Aorta (tissue), 5 donors: ENCODE measurements around the gene DPT. TPM values are rescaled to one million over a fixed set of nuclear protein-coding genes. Genes with fewer than 3 reads are reported as not detected.

Source experiments
- ATAC-seq: fragments of 200-7000 bp; cut with Tn5 transposase; one replicate; pipeline ENCODE4 v1.9.1; 2022; ENCODE audit warnings: moderate library complexity; ENCODE audit not compliant: low FRiP score
- DNase-seq, 2 donors: peaks; one replicate each; pipeline ENCODE4 v3.0.0-alpha.2; 2020
- H3K27ac ChIP-seq, 2 donors: one replicate each; pipeline ENCODE4 v1.5.1; 2013; ENCODE audit warnings: low read length in 2 of 2, mild to moderate bottlenecking in 2 of 2, moderate library complexity in 2 of 2, control low read depth in 1 of 2, inconsistent platforms in 1 of 2, low read depth in 1 of 2
- H3K27me3 ChIP-seq, 2 donors: one replicate each; pipeline ENCODE4 v1.6.1; 2013; ENCODE audit warnings: control low read depth in 1 of 2, low read length in 1 of 2, mild to moderate bottlenecking in 1 of 2, moderate library complexity in 1 of 2; ENCODE audit not compliant: insufficient read depth in 2 of 2, control insufficient read depth in 1 of 2
- H3K36me3 ChIP-seq, 2 donors: one replicate each; pipeline ENCODE4 v1.6.1; 2013; ENCODE audit warnings: control low read depth in 1 of 2, low read length in 1 of 2, mild to moderate bottlenecking in 1 of 2; ENCODE audit not compliant: insufficient read depth in 2 of 2, control insufficient read depth in 1 of 2
- H3K4me1 ChIP-seq, 2 donors: one replicate each; pipeline ENCODE4 v1.6.1; 2013; ENCODE audit warnings: low read length in 2 of 2, control low read depth in 1 of 2, mild to moderate bottlenecking in 1 of 2, moderate library complexity in 1 of 2; ENCODE audit not compliant: insufficient read depth in 2 of 2, control insufficient read depth in 1 of 2
- H3K4me3 ChIP-seq, 2 donors: one replicate each; pipeline ENCODE4 v1.5.1; 2013; ENCODE audit warnings: low read length in 2 of 2, control low read depth in 1 of 2, mild to moderate bottlenecking in 1 of 2
- H3K9me3 ChIP-seq: one replicate; pipeline ENCODE4 v1.6.1; 2013; ENCODE audit warnings: mild to moderate bottlenecking, low read length; ENCODE audit not compliant: control insufficient read depth
- WGBS, 2 donors: extraction: QIAGEN DNeasy Blood & Tissue Kit; methylation state at CpG; one replicate each; pipeline ENCODE4 v1.1.7; 2013; 5-methylcytosine and 5-hydroxymethylcytosine counted together
- intact Hi-C, 2 donors: fragments of 100-400 bp; cut with DNase I; formaldehyde crosslinking; loops; one replicate each; pipeline versions ENCODE4 v1.14.2 to v1.15.0; 2022
- polyA plus RNA-seq, 2 donors: library from polyadenylated mRNA; stranded (reverse); fragments of 200-250 nt; gene quantifications; one replicate each; pipeline ENCODE4 v1.2.3, GENCODE V29; 2013
- total RNA-seq, 2 donors: library from RNA; stranded (reverse); fragmentation: NEBNext Ultra II Directional; extraction: Animal tissue kit (Norgen Biotek cat#: 25700); gene quantifications; one replicate each; pipeline ENCODE4 v1.2.1, GENCODE V29; 2021
- donor health status: healthy with polysubstance abuse.
- donor health status: Bipolar disorder and iron deficiency.
- donor health status: DM: no; HTN: no; CAD: no.
- donor health status: DM: no; HTN: no; CAD: no.
- donor health status: DM: yes; HTN: yes; CAD: no.

Gene DPT
- total and polyA plus RNA-seq, 4 donors: 32.5 to 73.2 (median 48.9) TPM

DNA sequence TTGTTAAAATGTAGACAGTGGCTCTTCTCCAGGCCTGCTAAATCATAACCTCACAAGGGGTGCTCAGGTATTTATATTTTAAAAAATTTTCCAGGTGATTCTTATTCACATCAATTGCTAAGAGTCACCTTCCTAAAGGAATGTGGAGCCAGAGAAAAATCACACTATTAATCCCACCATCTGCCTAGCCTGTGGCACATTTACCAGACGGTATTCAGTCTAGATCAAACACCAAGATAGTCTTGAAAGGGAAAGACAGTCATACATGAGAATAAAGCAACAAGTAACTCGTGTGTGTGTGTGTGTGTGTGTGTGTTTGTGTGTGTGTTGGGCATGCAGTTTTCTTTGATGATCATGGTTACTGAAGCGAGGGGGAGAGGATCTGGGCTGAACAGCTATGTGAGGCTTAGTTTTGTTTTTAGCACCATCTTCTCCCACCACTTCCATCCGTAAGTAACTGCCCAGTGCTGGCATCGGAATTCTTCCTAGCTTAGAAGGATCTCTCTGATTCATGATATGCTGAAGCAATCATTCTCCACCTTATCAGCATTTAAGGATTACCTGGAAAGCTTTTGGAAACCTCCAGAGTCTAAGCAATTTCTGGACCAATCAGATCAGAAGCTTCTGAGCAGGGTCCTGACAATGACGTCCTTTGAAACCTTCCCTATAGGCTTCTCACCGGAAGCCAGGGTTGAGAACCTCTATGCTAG lies 2.4 kb upstream of the DPT start:
- Histone ChIP-seq H3K27ac (no peak overlapping the region), H3K9me3 (no peaks in the 10 kb centered on the region), H3K4me1 (no peaks in the 10 kb centered on the region), H3K36me3 (no peaks in the 10 kb centered on the region), H3K27me3 (no peaks in the 10 kb centered on the region), H3K4me3 (no peak overlapping the region)
- no peak for DNase-seq
- 93 to 96% methylated on average over 7 of the region's 7 CpGs for WGBS, 2 donors
- intact Hi-C loops: no loop called here
- ATAC-seq: no peak

GRCh38 chr1:168729405-168729802 lies 398 bp upstream of the DPT start:
- no peak for ATAC-seq
- no peaks in the 10 kb centered on the region for H3K27me3 ChIP-seq
- DNase-seq: no peak
- 61 to 64% methylated on average over 5 of the region's 5 CpGs for WGBS, 2 donors
- H3K9me3 ChIP-seq: no peaks in the 10 kb centered on the region
- H3K4me1 ChIP-seq: no peaks in the 10 kb centered on the region
- no peaks in the 10 kb centered on the region for H3K36me3 ChIP-seq
- H3K27ac ChIP-seq: no peak overlapping the region
- intact Hi-C loops: no loop called here
- H3K4me3 ChIP-seq: no peak overlapping the region

GRCh38 chr1:168726719-168727118 lies 2.3 kb downstream of the DPT start:
- Histone ChIP-seq H3K27ac (no peak overlapping the region), H3K4me3 (no peak overlapping the region), H3K36me3 (no peaks in the 10 kb centered on the region), H3K4me1 (no peaks in the 10 kb centered on the region), H3K27me3 (no peaks in the 10 kb centered on the region), H3K9me3 (no peaks in the 10 kb centered on the region)
- intact Hi-C loops: no loop called here
- DNase-seq: no peak
- 99 to 100% methylated on average over 2 of the region's 2 CpGs for WGBS, 2 donors
- no peak for ATAC-seq

DNA sequence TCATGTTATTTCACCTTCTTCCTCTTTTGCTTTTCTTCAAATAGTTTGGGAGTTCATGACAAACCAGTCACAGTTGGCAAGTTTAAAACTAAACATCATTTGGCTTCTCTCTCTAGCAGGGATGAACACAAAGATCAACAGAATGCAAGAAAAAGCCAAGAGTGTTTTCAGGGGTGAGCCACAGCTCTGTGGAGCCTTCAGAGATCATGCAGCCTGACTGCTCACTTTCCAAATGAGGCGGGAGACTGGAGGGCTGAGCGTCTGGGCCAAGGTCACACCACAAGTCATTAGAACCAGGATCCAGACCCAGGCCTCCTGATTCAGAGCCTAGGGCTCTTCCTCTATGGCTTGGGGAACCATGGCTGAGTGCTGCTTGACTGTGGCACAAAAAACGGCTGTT lies 2.7 kb downstream of the DPT start:
- no peaks in the 10 kb centered on the region for H3K36me3 ChIP-seq
- peak; percentile 54 for ATAC-seq
- 79 to 90% methylated on average over 3 of the region's 3 CpGs for WGBS, 2 donors
- no peaks in the 10 kb centered on the region for H3K9me3 ChIP-seq
- H3K4me1 ChIP-seq: no peaks in the 10 kb centered on the region
- intact Hi-C loops: no loop called here
- H3K4me3 ChIP-seq: no peak overlapping the region
- DNase-seq: no peak
- H3K27me3 ChIP-seq: no peaks in the 10 kb centered on the region
- no peak overlapping the region for H3K27ac ChIP-seq

DNA sequence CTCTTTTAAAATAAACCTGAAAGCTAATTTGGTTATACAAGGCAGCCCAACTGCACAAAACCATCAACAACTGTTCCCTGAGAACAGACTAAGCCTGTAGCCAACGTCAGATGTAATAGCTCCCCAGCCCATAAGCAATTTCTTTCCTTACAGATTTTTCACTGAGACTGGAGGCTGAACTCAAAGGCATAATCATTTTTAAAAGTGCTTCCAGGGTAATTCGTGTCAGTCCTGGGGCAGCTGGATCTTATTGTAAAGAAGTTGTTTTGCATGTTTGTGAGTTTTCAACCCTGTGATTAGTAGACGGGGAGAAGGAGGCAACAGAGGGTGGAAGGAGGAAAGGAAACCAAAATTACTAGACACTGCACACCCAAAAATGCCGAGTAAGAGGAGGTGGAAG lies 3.2 kb downstream of the DPT start:
- no peak overlapping the region for H3K4me3 ChIP-seq
- 76 to 87% methylated on average over 4 of the region's 4 CpGs for WGBS, 2 donors
- ATAC-seq: no peak

GRCh38 chr1:168725060-168725459 lies 3.9 kb downstream of the DPT start:
- Histone ChIP-seq H3K4me1 (no peaks in the 10 kb centered on the region), H3K36me3 (no peaks in the 10 kb centered on the region), H3K9me3 (no peaks in the 10 kb centered on the region), H3K4me3 (no peak overlapping the region), H3K27ac (no peak overlapping the region), H3K27me3 (no peaks in the 10 kb centered on the region)
- WGBS, 2 donors: 97 to 100% methylated on average over 2 of the region's 2 CpGs
- DNase-seq (no peak), ATAC-seq (no peak)
- intact Hi-C loops: no loop called here

More for the DNA sequence above, 3.2 kb downstream of the DPT start:
- intact Hi-C loops: no loop called here
- Histone ChIP-seq H3K9me3 (no peaks in the 10 kb centered on the region), H3K27ac (no peak overlapping the region), H3K36me3 (no peaks in the 10 kb centered on the region), H3K27me3 (no peaks in the 10 kb centered on the region), H3K4me1 (no peaks in the 10 kb centered on the region)
- DNase-seq: no peak

GRCh38 chr1:168723000-168723399 lies 6.0 kb downstream of the DPT start:
- intact Hi-C loops: no loop called here

GRCh38 chr1:168720839-168721238 lies 8.2 kb downstream of the DPT start:
- intact Hi-C loops: no loop called here
- no peaks in the 10 kb centered on the region for H3K9me3 ChIP-seq

More at GRCh38 chr1:168723000-168723399, 6.0 kb downstream of the DPT start:
- WGBS, 2 donors: 59 to 61% methylated on average over 1 of the region's 1 CpG
- no peaks in the 10 kb centered on the region for H3K27me3 ChIP-seq
- no peak overlapping the region for H3K27ac ChIP-seq
- H3K9me3 ChIP-seq: no peaks in the 10 kb centered on the region
- no peak overlapping the region for H3K4me3 ChIP-seq
- DNase-seq (no peak), ATAC-seq (no peak)
- H3K36me3 ChIP-seq: no peaks in the 10 kb centered on the region
- no peaks in the 10 kb centered on the region for H3K4me1 ChIP-seq

GRCh38 chr1:168719306-168720111 lies 9.5 kb downstream of the DPT start:
- intact Hi-C loops: no loop called here
- ATAC-seq (no peak), DNase-seq (no peak)
- no peak overlapping the region for H3K27ac ChIP-seq
- H3K36me3 ChIP-seq: no peaks in the 10 kb centered on the region
- no peaks in the 10 kb centered on the region for H3K27me3 ChIP-seq
- H3K9me3 ChIP-seq: no peaks in the 10 kb centered on the region
- H3K4me3 ChIP-seq: no peak overlapping the region
- 97 to 99% methylated on average over 5 of the region's 5 CpGs for WGBS, 2 donors
- no peaks in the 10 kb centered on the region for H3K4me1 ChIP-seq

More at GRCh38 chr1:168720839-168721238, 8.2 kb downstream of the DPT start:
- Histone ChIP-seq H3K36me3 (no peaks in the 10 kb centered on the region), H3K27ac (no peak overlapping the region), H3K4me3 (no peak overlapping the region), H3K27me3 (no peaks in the 10 kb centered on the region), H3K4me1 (no peaks in the 10 kb centered on the region)
- DNase-seq (no peak), ATAC-seq (no peak)
